GM21447 (cell line): Measurements from ENCODE around the gene JAK3.
"Not testable (repeated sequence)": the region's sequence is repeated elsewhere in the genome, so short reads cannot be mapped to it uniquely, and the experiment has no call there.

Source experiments
- ATAC-seq: cut with Tn5 transposase; IDR thresholded peaks from one replicate; pipeline ENCODE4 v1.9.1; 2021; ENCODE audit not compliant: unreplicated experiment

The JAK3 gene

DNA sequence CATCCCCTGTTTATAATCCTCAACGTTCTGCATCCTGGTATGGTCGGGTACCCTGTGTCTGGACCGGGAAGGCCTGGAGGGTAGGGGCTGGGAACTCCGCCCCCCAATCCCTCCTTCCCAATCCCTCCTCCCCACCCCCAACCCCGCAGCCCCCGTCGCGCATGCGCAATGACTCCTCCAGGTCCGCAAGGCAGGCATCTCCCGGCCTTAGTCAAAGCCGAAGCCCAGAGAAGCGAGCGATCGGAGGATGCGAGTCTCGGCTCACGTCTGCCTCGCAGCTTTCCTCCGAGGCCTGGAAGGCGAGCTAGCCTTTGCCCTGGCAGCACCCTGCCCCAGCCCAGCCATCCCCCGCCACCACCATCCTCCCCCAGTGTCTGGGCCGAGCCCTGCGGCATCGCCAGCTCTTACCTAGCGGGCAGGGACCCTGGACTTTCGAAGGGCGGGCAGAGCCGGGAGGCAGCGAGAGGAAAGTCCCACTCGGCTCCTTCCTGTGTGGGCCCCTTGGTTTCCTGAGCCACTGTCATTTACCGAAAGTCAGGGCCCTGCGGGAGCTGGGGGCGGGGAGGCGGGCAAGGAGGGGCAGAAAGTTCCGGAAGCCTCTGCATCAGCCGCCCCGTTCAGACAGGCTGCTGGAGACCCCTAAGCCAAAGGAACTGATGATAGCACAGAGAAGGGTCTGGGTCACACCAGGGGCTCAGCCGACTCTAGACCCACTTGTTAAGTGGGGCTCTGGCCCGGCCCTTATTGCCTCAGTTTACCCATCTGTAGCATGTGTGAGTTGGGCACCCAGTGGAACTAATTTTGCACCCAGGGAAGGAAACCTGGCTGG lies at the start of gene JAK3:
Gene JAK3 (minus strand): TSS at position 445 of the 829 bp plus-strand sequence. CDS start 3,565 bp downstream, outside the sequence.
- ATAC-seq: peak; percentile 64

- no peak for ATAC-seq
Observed at GRCh38 chr19:17893766-17894165, 46.0 kb upstream of the JAK3 start.

GRCh38 chr19:17889609-17890214 lies 41.9 kb upstream of the JAK3 start:
- no peak for ATAC-seq

DNA sequence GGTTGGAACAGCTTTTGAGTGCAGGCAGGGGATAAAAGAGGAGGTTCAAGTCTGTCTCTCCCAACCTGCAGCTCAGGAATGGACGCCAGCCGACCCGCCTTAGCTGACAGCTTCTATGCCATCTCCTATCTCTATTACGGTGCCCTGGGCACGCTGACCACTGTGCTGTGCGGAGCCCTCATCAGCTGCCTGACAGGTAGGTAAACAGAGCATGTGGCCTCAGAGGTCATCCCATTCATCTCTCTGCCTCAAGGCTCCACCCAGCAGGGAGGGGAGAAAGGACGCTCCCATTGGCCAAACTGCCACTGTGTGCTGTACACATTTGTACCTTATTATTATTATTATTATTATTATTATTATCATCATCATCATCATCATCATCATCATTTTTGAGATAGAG lies 40.5 kb upstream of the JAK3 start:
- ATAC-seq: no peak

DNA sequence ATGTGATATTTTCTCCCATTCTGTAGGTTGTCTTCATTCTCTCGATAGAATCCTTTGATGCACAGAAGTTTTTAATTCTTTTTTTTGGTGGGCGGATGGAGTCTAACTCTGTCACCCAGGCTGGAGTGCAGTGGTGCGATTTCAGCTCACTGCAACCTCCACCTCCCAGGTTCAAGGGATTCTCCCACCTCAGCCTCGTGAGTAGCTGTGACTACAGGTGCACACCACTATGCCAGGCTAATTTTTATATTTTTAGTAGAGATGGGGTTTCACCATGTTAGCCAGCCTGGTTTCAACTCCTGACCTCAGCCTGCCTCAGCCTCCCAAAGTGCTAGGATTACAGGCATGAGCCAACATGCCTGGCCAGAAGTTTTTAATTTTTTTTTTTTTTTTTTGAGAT lies 39.4 kb upstream of the JAK3 start:
- not testable (repeated sequence) for ATAC-seq

GRCh38 chr19:17886515-17886914 lies 38.7 kb upstream of the JAK3 start:
- ATAC-seq: no peak

- ATAC-seq: no peak
Observed at GRCh38 chr19:17883627-17884410, 36.0 kb upstream of the JAK3 start.

GRCh38 chr19:17881701-17882100 lies 33.9 kb upstream of the JAK3 start:
- no peak for ATAC-seq

GRCh38 chr19:17879466-17879865 lies 31.7 kb upstream of the JAK3 start:
- no peak for ATAC-seq

DNA sequence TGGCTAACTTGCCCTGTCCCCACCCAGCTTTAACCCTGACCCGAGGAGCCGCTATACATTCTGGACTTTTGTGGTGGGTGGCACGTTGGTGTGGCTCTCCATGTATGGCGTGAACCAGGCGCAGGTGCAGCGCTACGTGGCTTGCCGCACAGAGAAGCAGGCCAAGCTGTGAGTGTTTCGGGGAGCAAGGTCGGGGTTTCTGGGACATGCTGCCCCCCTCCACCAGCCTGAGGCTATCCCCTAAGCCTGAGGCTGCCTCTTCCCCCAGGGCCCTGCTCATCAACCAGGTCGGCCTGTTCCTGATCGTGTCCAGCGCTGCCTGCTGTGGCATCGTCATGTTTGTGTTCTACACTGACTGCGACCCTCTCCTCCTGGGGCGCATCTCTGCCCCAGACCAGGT lies 29.9 kb upstream of the JAK3 start:
- no peak for ATAC-seq

- no peak for ATAC-seq
Observed at GRCh38 chr19:17874758-17875135, 27.0 kb upstream of the JAK3 start.

DNA sequence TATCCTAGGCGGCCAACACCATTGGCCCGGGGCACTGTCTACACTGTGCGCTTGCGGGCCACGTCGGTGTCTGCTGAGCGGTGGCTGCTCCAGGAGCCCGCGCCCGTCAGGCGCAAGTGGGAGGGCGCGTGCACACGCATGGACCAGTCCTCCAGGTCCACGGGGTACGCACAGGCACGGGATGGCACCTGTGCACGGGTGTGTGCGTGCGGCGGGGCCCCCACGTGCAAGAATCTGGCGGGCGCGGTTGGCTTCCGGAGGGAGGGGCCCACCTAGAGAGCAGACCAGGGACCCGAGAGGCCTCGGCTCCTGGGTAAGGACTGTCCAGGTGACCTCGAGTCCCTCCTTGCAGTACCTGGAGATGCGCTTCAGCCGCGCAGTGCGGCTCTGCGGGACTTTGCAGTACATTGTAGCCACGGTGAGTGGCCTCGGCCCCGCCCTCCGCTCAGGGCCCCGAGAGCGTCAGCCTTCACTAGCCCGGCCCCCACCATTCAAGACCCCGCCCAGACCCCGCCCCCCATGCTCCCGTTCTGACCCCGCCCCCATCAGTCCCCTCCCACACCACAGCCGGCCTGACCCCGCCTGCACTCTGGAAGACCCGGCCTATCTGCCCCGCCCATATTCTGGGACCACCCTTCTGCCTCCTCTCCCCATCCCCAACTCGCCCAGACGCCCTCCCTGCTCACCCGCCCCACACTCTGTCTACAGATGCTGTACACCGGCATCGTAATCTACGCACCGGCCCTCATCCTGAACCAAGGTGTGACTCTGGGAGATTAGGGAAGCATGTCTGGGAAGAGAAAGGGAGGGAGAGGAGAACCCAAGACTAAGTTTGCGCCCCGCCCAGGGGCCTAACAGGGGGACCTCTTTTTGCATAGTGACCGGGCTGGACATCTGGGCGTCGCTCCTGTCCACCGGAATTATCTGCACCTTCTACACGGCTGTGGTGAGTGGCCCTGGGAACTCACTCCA lies 26.3 kb upstream of the JAK3 start:
- ATAC-seq: no peak

DNA sequence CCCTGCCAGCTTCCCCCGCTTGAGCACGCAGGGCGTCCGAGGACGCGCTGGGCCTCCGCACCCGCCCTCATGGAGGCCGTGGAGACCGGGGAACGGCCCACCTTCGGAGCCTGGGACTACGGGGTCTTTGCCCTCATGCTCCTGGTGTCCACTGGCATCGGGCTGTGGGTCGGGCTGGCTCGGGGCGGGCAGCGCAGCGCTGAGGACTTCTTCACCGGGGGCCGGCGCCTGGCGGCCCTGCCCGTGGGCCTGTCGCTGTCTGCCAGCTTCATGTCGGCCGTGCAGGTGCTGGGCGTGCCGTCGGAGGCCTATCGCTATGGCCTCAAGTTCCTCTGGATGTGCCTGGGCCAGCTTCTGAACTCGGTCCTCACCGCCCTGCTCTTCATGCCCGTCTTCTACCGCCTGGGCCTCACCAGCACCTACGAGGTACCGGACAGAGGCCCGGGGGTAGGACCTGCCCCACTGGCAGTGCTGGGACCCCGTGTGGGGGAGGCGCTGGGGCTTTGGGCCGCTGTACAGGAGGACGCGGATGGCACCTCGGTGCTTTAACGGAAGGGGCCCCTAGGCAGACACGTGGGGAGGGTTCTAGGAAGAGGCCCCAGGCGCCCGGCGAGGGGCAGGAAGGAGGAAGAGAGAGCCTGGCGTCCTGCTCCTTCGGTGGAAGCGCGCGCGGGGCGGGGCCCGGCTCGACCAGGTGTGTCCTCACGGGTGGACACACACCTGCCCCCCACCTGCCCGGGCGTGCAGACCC lies 24.6 kb upstream of the JAK3 start:
- ATAC-seq: no peak

GRCh38 chr19:17871878-17872250 lies 24.1 kb upstream of the JAK3 start, which contains the start of gene SLC5A5:
SLC5A5 (plus strand) TSS chr19:17871945; CDS start chr19:17872320, 375 bp downstream.
- no peak for ATAC-seq

DNA sequence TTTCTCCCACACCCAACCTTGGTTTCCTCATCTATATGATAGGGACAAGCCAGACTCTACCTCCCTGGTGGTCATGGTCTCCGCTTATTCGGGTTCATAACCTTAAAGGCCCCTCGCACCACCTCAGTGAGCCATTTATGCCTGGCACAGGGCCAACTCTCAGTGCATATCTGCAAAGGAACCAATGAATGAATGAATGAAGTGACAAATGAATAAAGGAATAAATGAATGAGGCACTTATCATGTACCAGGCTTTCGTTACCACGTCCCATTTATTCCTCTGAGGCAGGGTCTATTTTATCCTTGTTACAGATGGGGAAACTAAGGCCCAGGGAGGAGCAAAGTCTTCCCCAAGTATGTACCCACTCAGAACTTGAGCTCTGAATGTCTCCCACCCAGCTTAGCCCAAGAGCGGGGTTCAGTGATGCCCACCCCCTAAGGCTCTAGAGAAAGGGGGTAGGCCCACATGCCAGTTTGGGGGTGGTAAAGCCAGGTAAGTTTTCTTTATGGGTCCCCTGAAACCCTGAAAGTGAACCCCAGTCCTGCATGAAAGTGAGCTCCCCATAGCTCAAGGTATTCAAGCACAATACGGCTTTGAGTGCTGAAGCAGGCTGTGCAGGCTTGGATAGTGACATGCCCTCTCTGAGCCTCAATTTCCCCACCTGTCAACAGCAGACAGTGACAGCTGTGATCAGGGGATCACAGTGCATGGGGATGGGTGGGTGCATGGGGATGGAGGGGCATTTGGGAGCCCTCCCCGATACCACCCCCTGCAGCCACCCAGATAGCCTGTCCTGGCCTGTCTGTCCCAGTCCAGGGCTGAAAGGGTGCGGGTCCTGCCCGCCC lies 23.5 kb upstream of the JAK3 start:
- ATAC-seq: no peak

GRCh38 chr19:17869114-17869608 lies 21.4 kb upstream of the JAK3 start:
- ATAC-seq: no peak

GRCh38 chr19:17868669-17869068 lies 20.9 kb upstream of the JAK3 start:
- no peak for ATAC-seq

GRCh38 chr19:17866964-17867486 lies 19.2 kb upstream of the JAK3 start:
- no peak for ATAC-seq
